Thoracic aorta (tissue), 2 donors: Measurements from ENCODE around the gene ECE1. TPM values are rescaled to one million over a fixed set of nuclear protein-coding genes. Genes with fewer than 3 reads are reported as not detected.
A peak's percentile ranks its signal among the peaks of the same experiment; 100 is the strongest.

ENCODE experiments used
- ATAC-seq: fragments of 150-250 bp; one replicate; pipeline ENCODE4 v1.8.0; 2017; ENCODE audit warnings: low read depth; ENCODE audit not compliant: insufficient number of reproducible peaks, low FRiP score
- DNase-seq: peaks from one replicate; pipeline ENCODE4 v3.0.0-alpha.2; 2020; ENCODE audit warnings: low spot score
- H3K27ac ChIP-seq, 2 donors: fragments of 200-600 bp; sonication (generic); 1 replicate in 1 of 2; 2 replicates in 1 of 2; pipeline ENCODE4 v1.5.1; 2016; ENCODE audit warnings: mild to moderate bottlenecking in 2 of 2, moderate library complexity in 2 of 2
- H3K27me3 ChIP-seq: fragments of 200-600 bp; sonication (generic); replicated peaks from 2 replicates; pipeline ENCODE4 v1.6.0; 2016; ENCODE audit warnings: mild to moderate bottlenecking; ENCODE audit not compliant: insufficient read depth
- H3K36me3 ChIP-seq: fragments of 200-600 bp; sonication (generic); one replicate; pipeline ENCODE4 v1.5.1; 2016
- H3K4me1 ChIP-seq, 2 donors: fragments of 200-600 bp; sonication (generic); 1 replicate in 1 of 2; 2 replicates in 1 of 2; pipeline versions ENCODE4 v1.5.1 to v1.6.0; 2016; ENCODE audit warnings: low read depth in 2 of 2, mild to moderate bottlenecking in 1 of 2; ENCODE audit not compliant: control insufficient read depth in 1 of 2
- H3K4me3 ChIP-seq: fragments of 200-600 bp; sonication (generic); 2 replicates; pipeline ENCODE4 v1.5.1; 2016; ENCODE audit warnings: mild to moderate bottlenecking
- H3K9me3 ChIP-seq: fragments of 200-600 bp; sonication (generic); 2 replicates; pipeline ENCODE4 v1.5.1; 2016
- CTCF ChIP-seq: fragments of 200-600 bp; sonication (generic); IDR thresholded peaks from one replicate; pipeline ENCODE4 v1.5.1; 2019; ENCODE audit warnings: antibody characterized with exemption
- total RNA-seq, 2 donors: library from RNA; depleted of rRNA; stranded (reverse); fragments of >200 nt; gene quantifications; one replicate each; pipeline versions ENCODE4 v1.1.0 to v1.2.3, GENCODE V29; 2016

The ECE1 gene
- total RNA-seq, 2 donors from 2014 or later = 103 to 124 TPM

- ATAC-seq (peak; percentile 92), DNase-seq (peak; percentile 84)
- peak overlapping the region; percentile 88 to 92 for H3K27ac ChIP-seq
- no peak overlapping the region for H3K4me3 ChIP-seq
- peaks cover 23 to 52% of the 10 kb centered on the region in 2 donors for H3K4me1 ChIP-seq
- no peaks in the 10 kb centered on the region for H3K9me3 ChIP-seq
- peaks cover 18% of the 10 kb centered on the region for H3K36me3 ChIP-seq
- no peak for TF ChIP-seq CTCF
- no peaks in the 10 kb centered on the region for H3K27me3 ChIP-seq
Measured at GRCh38 chr1:21251773-21252471, 38.3 kb downstream of the ECE1 start.

- H3K36me3 ChIP-seq = peaks cover 21% of the 10 kb centered on the region
- no peak for ATAC-seq
Measured at GRCh38 chr1:21249940-21250493, 40.2 kb downstream of the ECE1 start.

GRCh38 chr1:21247892-21248715 is 42.2 kb downstream of the ECE1 start:
- ATAC-seq (no peak), DNase-seq (no peak)
- TF ChIP-seq CTCF = no peak
- Histone ChIP-seq H3K36me3 (peaks cover 38% of the 10 kb centered on the region), H3K4me3 (no peak overlapping the region), H3K4me1 (peaks cover 11 to 21% of the 10 kb centered on the region in 2 donors), H3K27me3 (no peaks in the 10 kb centered on the region), H3K9me3 (no peaks in the 10 kb centered on the region), H3K27ac (no peak overlapping the region)

More at GRCh38 chr1:21249940-21250493, 40.2 kb downstream of the ECE1 start:
- Histone ChIP-seq H3K4me1 (peaks cover 23 to 40% of the 10 kb centered on the region in 2 donors), H3K9me3 (no peaks in the 10 kb centered on the region), H3K27ac (peak overlapping the region; percentile 67 to 88), H3K4me3 (no peak overlapping the region), H3K27me3 (no peaks in the 10 kb centered on the region)
- no peak for TF ChIP-seq CTCF
- no peak for DNase-seq

- Histone ChIP-seq H3K27ac (no peak overlapping the region), H3K36me3 (peaks cover 46% of the 10 kb centered on the region), H3K4me3 (no peak overlapping the region), H3K27me3 (no peaks in the 10 kb centered on the region), H3K4me1 (peaks cover 6 to 11% of the 10 kb centered on the region in 2 donors), H3K9me3 (no peaks in the 10 kb centered on the region)
- ATAC-seq (no peak), DNase-seq (no peak)
- TF ChIP-seq CTCF = no peak
Measured at GRCh38 chr1:21246905-21247642, 43.2 kb downstream of the ECE1 start.
